ENCODE measurements around the gene NAV2. TPM values are rescaled to one million over a fixed set of nuclear protein-coding genes. Genes with fewer than 3 reads are reported as not detected.

NAV2 gene
- total RNA-seq, 1 donor from 2014 or later = 9.6 TPM

DNA sequence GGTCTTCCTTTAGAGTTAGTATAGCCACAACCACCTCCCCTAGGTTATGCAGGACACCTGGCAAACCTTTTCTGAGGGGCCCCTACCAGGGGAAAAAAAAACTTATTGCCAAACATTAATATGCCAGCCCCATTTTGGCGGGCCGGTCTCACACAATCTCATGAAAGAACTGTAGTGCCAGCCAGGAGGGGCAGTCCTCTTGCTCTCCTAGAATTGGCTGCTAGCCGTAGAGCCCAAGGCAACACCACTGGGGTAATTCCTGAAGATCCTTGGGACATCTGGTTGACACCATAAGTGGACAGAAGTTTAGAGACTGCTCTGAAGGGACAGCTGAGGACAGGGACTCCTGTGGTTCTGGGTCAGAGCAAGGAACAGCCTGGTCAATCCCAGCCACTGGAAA is 24.2 kb downstream of the NAV2 start:
- H3K9me3 Mint-ChIP-seq = no peaks in the 10 kb centered on the region
- H3K9me3 ChIP-seq (ENCODE audit: low read depth) = no peaks in the 10 kb centered on the region
- no peak overlapping the region for H3K4me3 ChIP-seq
- no peaks in the 10 kb centered on the region for H3K79me2 ChIP-seq (ENCODE audit: low read depth)
- H3K9ac ChIP-seq = no peak overlapping the region
- no peak overlapping the region for H3K4me3 Mint-ChIP-seq
- no peak overlapping the region for H3K4me2 ChIP-seq
- peaks cover 16% of the 10 kb centered on the region for H3K4me1 ChIP-seq
- H3F3A ChIP-seq (ENCODE audit: low read depth) = peaks cover 8% of the 10 kb centered on the region
- H4K20me1 ChIP-seq (ENCODE audit: low read depth) = no peaks in the 10 kb centered on the region
- no peak overlapping the region for H2AFZ ChIP-seq (replicated peaks)
- no peak overlapping the region for H3K27ac Mint-ChIP-seq
- no peaks in the 10 kb centered on the region for H3K36me3 Mint-ChIP-seq
- H3K27me3 ChIP-seq = no peaks in the 10 kb centered on the region
- no peaks in the 10 kb centered on the region for H3K36me3 ChIP-seq
- TF ChIP-seq, protein P1, sequence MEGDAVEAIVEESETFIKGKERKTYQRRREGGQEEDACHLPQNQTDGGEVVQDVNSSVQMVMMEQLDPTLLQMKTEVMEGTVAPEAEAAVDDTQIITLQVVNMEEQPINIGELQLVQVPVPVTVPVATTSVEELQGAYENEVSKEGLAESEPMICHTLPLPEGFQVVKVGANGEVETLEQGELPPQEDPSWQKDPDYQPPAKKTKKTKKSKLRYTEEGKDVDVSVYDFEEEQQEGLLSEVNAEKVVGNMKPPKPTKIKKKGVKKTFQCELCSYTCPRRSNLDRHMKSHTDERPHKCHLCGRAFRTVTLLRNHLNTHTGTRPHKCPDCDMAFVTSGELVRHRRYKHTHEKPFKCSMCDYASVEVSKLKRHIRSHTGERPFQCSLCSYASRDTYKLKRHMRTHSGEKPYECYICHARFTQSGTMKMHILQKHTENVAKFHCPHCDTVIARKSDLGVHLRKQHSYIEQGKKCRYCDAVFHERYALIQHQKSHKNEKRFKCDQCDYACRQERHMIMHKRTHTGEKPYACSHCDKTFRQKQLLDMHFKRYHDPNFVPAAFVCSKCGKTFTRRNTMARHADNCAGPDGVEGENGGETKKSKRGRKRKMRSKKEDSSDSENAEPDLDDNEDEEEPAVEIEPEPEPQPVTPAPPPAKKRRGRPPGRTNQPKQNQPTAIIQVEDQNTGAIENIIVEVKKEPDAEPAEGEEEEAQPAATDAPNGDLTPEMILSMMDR (IDR thresholded peaks at IDR 0.05) = no peak
- TF ChIP-seq EZH2 (IDR thresholded peaks at IDR 0.05) (no peak), EZH2phosphoT487 (IDR thresholded peaks at IDR 0.05) (no peak)
- H3K27ac ChIP-seq = no peak overlapping the region
- peaks cover 7% of the 10 kb centered on the region for H3K27me3 Mint-ChIP-seq (ENCODE audit: insufficient read depth, low read depth)
- no peak for DNase-seq (ENCODE audit: low spot score)
- peaks cover 52% of the 10 kb centered on the region for H3K4me1 Mint-ChIP-seq

DNA sequence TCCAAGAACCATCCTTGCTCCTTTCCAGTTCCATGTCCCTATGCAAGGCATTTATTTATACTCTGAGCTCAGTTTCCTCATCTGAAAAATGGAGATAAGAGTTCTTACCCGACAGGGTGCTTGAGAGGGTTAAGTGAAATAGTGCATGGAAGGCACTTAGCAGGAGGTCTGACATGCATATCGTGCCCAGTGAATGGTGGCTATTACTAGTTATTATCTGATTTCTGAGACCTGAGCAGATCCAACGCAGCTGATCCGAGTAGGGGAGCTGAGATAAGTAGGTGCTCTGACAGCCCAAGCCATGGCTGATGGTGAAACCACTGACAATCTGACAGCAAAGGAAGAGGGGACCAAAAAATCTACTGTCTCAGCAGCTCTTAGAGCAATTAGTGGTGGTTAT is 24.9 kb downstream of the NAV2 start:
- Histone ChIP-seq H3K4me3 (no peak overlapping the region), H3K27me3 (no peaks in the 10 kb centered on the region), H3K9me3 (ENCODE audit: low read depth) (no peaks in the 10 kb centered on the region), H2AFZ (replicated peaks) (no peak overlapping the region), H3K4me1 (peaks cover 16% of the 10 kb centered on the region), H4K20me1 (ENCODE audit: low read depth) (no peaks in the 10 kb centered on the region), H3K36me3 (no peaks in the 10 kb centered on the region), H3K79me2 (ENCODE audit: low read depth) (no peaks in the 10 kb centered on the region), H3K27ac (no peak overlapping the region), H3F3A (ENCODE audit: low read depth) (peaks cover 8% of the 10 kb centered on the region), H3K9ac (no peak overlapping the region), H3K4me2 (no peak overlapping the region)
- H3K27ac Mint-ChIP-seq = no peak overlapping the region
- peaks cover 7% of the 10 kb centered on the region for H3K27me3 Mint-ChIP-seq (ENCODE audit: insufficient read depth, low read depth)
- TF ChIP-seq, protein P1 (IDR thresholded peaks at IDR 0.05) = no peak
- TF ChIP-seq EZH2 (IDR thresholded peaks at IDR 0.05) (no peak), EZH2phosphoT487 (IDR thresholded peaks at IDR 0.05) (no peak)
- peaks cover 52% of the 10 kb centered on the region for H3K4me1 Mint-ChIP-seq
- no peaks in the 10 kb centered on the region for H3K9me3 Mint-ChIP-seq
- H3K4me3 Mint-ChIP-seq = no peak overlapping the region
- H3K36me3 Mint-ChIP-seq = no peaks in the 10 kb centered on the region
- DNase-seq (ENCODE audit: low spot score) = no peak

DNA sequence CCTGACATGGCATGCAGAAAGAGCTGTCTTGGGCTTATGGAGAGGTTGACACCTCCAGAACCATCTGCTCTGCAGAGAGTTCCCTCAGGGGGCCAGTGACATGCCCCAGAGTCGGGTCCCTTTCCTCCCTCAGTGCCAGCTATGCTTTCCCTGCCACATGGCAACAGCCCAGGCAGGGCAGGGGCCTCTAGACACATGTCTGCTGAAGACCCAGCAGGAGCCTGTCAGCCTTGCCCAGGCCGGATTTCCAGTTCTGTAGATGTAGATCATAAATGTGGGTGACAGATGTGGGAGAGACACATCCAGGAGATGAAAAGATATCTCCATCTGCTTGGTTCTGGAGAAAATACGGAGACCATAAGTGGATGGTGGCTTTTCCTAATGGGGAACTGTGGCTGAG is 25.5 kb downstream of the NAV2 start:
- no peaks in the 10 kb centered on the region for H3K27me3 ChIP-seq
- no peaks in the 10 kb centered on the region for H3K79me2 ChIP-seq (ENCODE audit: low read depth)
- peaks cover 16% of the 10 kb centered on the region for H3K4me1 ChIP-seq
- Mint-ChIP-seq H3K27me3 (ENCODE audit: insufficient read depth, low read depth) (peaks cover 7% of the 10 kb centered on the region), H3K4me1 (peaks cover 52% of the 10 kb centered on the region), H3K27ac (no peak overlapping the region), H3K36me3 (no peaks in the 10 kb centered on the region), H3K4me3 (no peak overlapping the region), H3K9me3 (no peaks in the 10 kb centered on the region)
- H3K36me3 ChIP-seq = no peaks in the 10 kb centered on the region
- no peaks in the 10 kb centered on the region for H4K20me1 ChIP-seq (ENCODE audit: low read depth)
- peaks cover 8% of the 10 kb centered on the region for H3F3A ChIP-seq (ENCODE audit: low read depth)
- no peak overlapping the region for H3K9ac ChIP-seq
- DNase-seq (ENCODE audit: low spot score) = no peak
- TF ChIP-seq, protein P1 (IDR thresholded peaks at IDR 0.05) = no peak
- no peak for TF ChIP-seq EZH2phosphoT487 (IDR thresholded peaks at IDR 0.05)
- TF ChIP-seq EZH2 (IDR thresholded peaks at IDR 0.05) = no peak
- no peak overlapping the region for H3K4me2 ChIP-seq
- no peaks in the 10 kb centered on the region for H3K9me3 ChIP-seq (ENCODE audit: low read depth)
- no peak overlapping the region for H2AFZ ChIP-seq (replicated peaks)
- no peak overlapping the region for H3K4me3 ChIP-seq
- no peak overlapping the region for H3K27ac ChIP-seq

Data from neural progenitor cell (in vitro differentiated cells).